ENCODE measurements around the gene OPRL1. TPM values are rescaled to one million over a fixed set of nuclear protein-coding genes. Genes with fewer than 3 reads are reported as not detected.

Gene OPRL1
- total RNA-seq, 4 donors from 2014 or later: 0.34 to 0.91 (median 0.76) TPM; not detected in 1

GRCh38 chr20:64077094-64077493 lies 2.8 kb upstream of the OPRL1 start:
- peaks cover 4 to 35% (median 10%) of the 10 kb centered on the region in 3 donors for H3K36me3 ChIP-seq
- TF ChIP-seq CTCF (IDR thresholded peaks at IDR 0.05): no peak
- no peak for TF ChIP-seq POLR2A (IDR thresholded peaks at IDR 0.05)
- no peak for DNase-seq
- peaks cover 16 to 69% (median 33%) of the 10 kb centered on the region in 3 donors for H3K4me1 ChIP-seq
- H3K27ac ChIP-seq: peak overlapping the region in 2 of 4 donors; percentile 46 to 61
- H3K27me3 ChIP-seq: peaks cover 0 to 9% (median 0%) of the 10 kb centered on the region in 4 donors
- peak overlapping the region in 3 of 4 donors; percentile 59 to 89 (median 80) for H3K4me3 ChIP-seq
- H3K9me3 ChIP-seq: no peaks in the 10 kb centered on the region
- intact Hi-C loops (cut with DNase I): no loop called here
- WGBS, 2 donors: no CpG with 5 or more reads among the region's 8 CpGs

- Histone ChIP-seq H3K4me1 (peaks cover 16 to 74% (median 33%) of the 10 kb centered on the region in 3 donors), H3K27me3 (peaks cover 0 to 13% (median 0%) of the 10 kb centered on the region in 4 donors), H3K4me3 (peak overlapping the region in 3 of 4 donors; percentile 59 to 89 (median 80)), H3K36me3 (peaks cover 0 to 31% (median 10%) of the 10 kb centered on the region in 3 donors), H3K27ac (peak overlapping the region in 2 of 4 donors; percentile 46 to 61), H3K9me3 (no peaks in the 10 kb centered on the region)
- no peak for TF ChIP-seq CTCF (IDR thresholded peaks at IDR 0.05)
- intact Hi-C loops (cut with DNase I): no loop called here
- no peak for DNase-seq
- WGBS, 2 donors: no CpG with 5 or more reads among the region's 7 CpGs
Measured at GRCh38 chr20:64077541-64077875, 2.4 kb upstream of the OPRL1 start.

- peaks cover 19 to 79% (median 33%) of the 10 kb centered on the region in 3 donors for H3K4me1 ChIP-seq
- 51 to 63% methylated on average over 7 of the region's 15 CpGs for WGBS, 2 donors
- peak overlapping the region; percentile 20 to 88 (median 71) for H3K27ac ChIP-seq
- TF ChIP-seq CTCF (IDR thresholded peaks at IDR 0.05) (no peak), POLR2A (IDR thresholded peaks at IDR 0.05) (no peak)
- no peaks in the 10 kb centered on the region for H3K9me3 ChIP-seq
- H3K36me3 ChIP-seq: peaks cover 0 to 26% (median 10%) of the 10 kb centered on the region in 3 donors
- H3K27me3 ChIP-seq: peaks cover 0 to 18% (median 0%) of the 10 kb centered on the region in 4 donors
- peak overlapping the region; percentile 59 to 89 (median 77) for H3K4me3 ChIP-seq
- intact Hi-C loops (cut with DNase I): no loop called here
- DNase-seq: no peak
Measured at GRCh38 chr20:64077876-64078551, 1.9 kb upstream of the OPRL1 start.

GRCh38 chr20:64078934-64079272 lies 979 bp upstream of the OPRL1 start:
- TF ChIP-seq CTCF (IDR thresholded peaks at IDR 0.05): no peak
- TF ChIP-seq POLR2A (IDR thresholded peaks at IDR 0.05): no peak
- intact Hi-C loops (cut with DNase I): no loop called here
- H3K36me3 ChIP-seq: peaks cover 0 to 17% (median 10%) of the 10 kb centered on the region in 3 donors
- H3K4me1 ChIP-seq: peaks cover 26 to 86% (median 41%) of the 10 kb centered on the region in 3 donors
- peak overlapping the region; percentile 64 to 91 (median 84) for H3K27ac ChIP-seq
- 0% methylated on average over 2 of the region's 4 CpGs; no CpG with 5 or more reads in 1 of the 2 donors for WGBS, 2 donors
- peaks cover 0 to 27% (median 0%) of the 10 kb centered on the region in 4 donors for H3K27me3 ChIP-seq
- no peak for DNase-seq
- no peaks in the 10 kb centered on the region for H3K9me3 ChIP-seq
- peak overlapping the region; percentile 59 to 89 (median 77) for H3K4me3 ChIP-seq

GRCh38 chr20:64079273-64080012 lies 439 bp upstream of the OPRL1 start, which contains the start of gene RGS19:
Gene RGS19 (minus strand): TSS chr20:64079518. CDS start chr20:64076886, 2,632 bp downstream.
- peaks cover 28 to 86% (median 41%) of the 10 kb centered on the region in 3 donors for H3K4me1 ChIP-seq
- H3K27me3 ChIP-seq: peaks cover 0 to 33% (median under 1%) of the 10 kb centered on the region in 4 donors
- intact Hi-C loops (cut with DNase I): no loop called here
- peaks cover 0 to 12% (median 6%) of the 10 kb centered on the region in 3 donors for H3K36me3 ChIP-seq
- no peaks in the 10 kb centered on the region for H3K9me3 ChIP-seq
- no peak for TF ChIP-seq CTCF (IDR thresholded peaks at IDR 0.05)
- peak in 1 of 4 donors; percentile 42 for TF ChIP-seq POLR2A (IDR thresholded peaks at IDR 0.05)
- H3K27ac ChIP-seq: peak within 1 kb of the TSS; percentile 64 to 91 (median 84)
- peak within 1 kb of the TSS; percentile 59 to 89 (median 77) for H3K4me3 ChIP-seq
- no CpG with 5 or more reads among the region's 73 CpGs for WGBS, 2 donors
- DNase-seq: no peak

Data from esophagus squamous epithelium (tissue), 5 donors.